ENCODE measurements around the gene ZBTB5. TPM values are rescaled to one million over a fixed set of nuclear protein-coding genes. Genes with fewer than 3 reads are reported as not detected.

Gene ZBTB5
- total and polyA plus RNA-seq, 2 donors (not counting 3 experiments of a cell fraction or from before 2014, with no cell fraction given) = 10.0 to 13.7 TPM

DNA sequence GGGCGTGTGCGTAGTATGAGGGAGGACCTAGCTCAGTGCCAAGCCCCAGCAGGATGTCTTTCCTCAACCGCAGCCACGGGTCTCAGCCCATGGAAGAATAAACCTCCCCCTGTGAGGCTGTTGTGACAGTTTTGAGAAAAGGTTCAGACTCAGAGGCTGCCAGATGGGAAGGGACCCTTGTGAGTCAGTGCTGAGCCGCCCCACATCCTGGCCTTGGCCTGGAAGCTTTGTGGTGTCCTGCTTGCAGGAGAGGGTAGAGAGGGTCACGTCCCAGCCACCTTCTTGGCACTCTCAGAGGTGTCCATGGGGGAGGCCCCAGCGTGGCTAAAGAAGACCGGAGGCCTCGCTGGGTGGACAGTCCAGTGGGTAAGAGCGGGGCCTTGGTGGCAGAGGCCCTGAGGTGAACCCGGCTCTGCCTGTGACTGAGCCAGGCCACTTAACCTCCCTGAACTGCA lies 39.9 kb downstream of the ZBTB5 start:
- POLR2A ChIA-PET = no interaction called here
- Histone ChIP-seq H3K4me1 (ENCODE audit: control insufficient read depth, extremely low read depth, insufficient read depth, low read length) (peaks cover 15% of the 10 kb centered on the region), H3K27me3 (ENCODE audit: control insufficient read depth in 2 of 2, insufficient read depth in 2 of 2, low read length in 2 of 2) (no peaks in the 10 kb centered on the region), H4K20me1 (replicated peaks; ENCODE audit: control insufficient read depth, extremely low read depth, insufficient read depth, low read length) (no peaks in the 10 kb centered on the region), H2AFZ (ENCODE audit: low read depth, low read length) (no peak overlapping the region), H3K27ac (ENCODE audit: insufficient read depth, low read depth, low read length) (no peak overlapping the region), H3K79me2 (ENCODE audit: control insufficient read depth, insufficient read depth, low read length) (peaks cover 25% of the 10 kb centered on the region), H3K9me3 (replicated peaks; ENCODE audit: control insufficient read depth, insufficient read depth, low read length) (no peaks in the 10 kb centered on the region), H3K36me3 (ENCODE audit: control insufficient read depth in 2 of 2, extremely low read depth in 1 of 2, insufficient read depth in 2 of 2, low read length in 2 of 2) (peaks cover 4 to 24% of the 10 kb centered on the region in 2 experiments), H3K9me1 (replicated peaks; ENCODE audit: control insufficient read depth, extremely low read depth, insufficient read depth, low read length) (no peaks in the 10 kb centered on the region), H3K4me3 (replicated peaks in 1 of 3; ENCODE audit: insufficient read depth in 1 of 3, low read depth in 1 of 3, low read length in 3 of 3) (no peak overlapping the region), H3K9ac (replicated peaks; ENCODE audit: extremely low read depth, insufficient read depth, low read length) (no peak overlapping the region), H3K4me2 (ENCODE audit: insufficient read depth, low read length) (no peak overlapping the region)
- dilution Hi-C loops (cut with MboI; ENCODE audit: extremely low pct_ligation_motif_present, low sequenced_read_pairs) (no loop called here), intact Hi-C loops (cut with micrococcal nuclease) (no loop called here)
- no peak for FAIRE-seq
- CTCF ChIA-PET = no interaction called here
- TF ChIP-seq JUN (IDR thresholded peaks at IDR 0.05; ENCODE audit: borderline replicate concordance, insufficient read depth, insufficient read length, low read depth) (no peak), EZH2 (IDR thresholded peaks at IDR 0.05; ENCODE audit: borderline replicate concordance, low read depth, low read length, severe bottlenecking) (no peak), FOS (IDR thresholded peaks at IDR 0.05; ENCODE audit: borderline replicate concordance, insufficient read depth, low read length) (no peak), POLR2A (IDR thresholded peaks at IDR 0.05; ENCODE audit: low read depth, low read length) (no peak), GATA2 (IDR thresholded peaks at IDR 0.05; ENCODE audit: insufficient read depth, insufficient read length, low read depth, low read length) (no peak), POLR2AphosphoS5 (IDR thresholded peaks at IDR 0.05; ENCODE audit: insufficient read depth, low read depth, low read length) (no peak), MYC (IDR thresholded peaks at IDR 0.05; ENCODE audit: low read depth, low read length) (no peak)
- TF ChIP-seq, protein P1, sequence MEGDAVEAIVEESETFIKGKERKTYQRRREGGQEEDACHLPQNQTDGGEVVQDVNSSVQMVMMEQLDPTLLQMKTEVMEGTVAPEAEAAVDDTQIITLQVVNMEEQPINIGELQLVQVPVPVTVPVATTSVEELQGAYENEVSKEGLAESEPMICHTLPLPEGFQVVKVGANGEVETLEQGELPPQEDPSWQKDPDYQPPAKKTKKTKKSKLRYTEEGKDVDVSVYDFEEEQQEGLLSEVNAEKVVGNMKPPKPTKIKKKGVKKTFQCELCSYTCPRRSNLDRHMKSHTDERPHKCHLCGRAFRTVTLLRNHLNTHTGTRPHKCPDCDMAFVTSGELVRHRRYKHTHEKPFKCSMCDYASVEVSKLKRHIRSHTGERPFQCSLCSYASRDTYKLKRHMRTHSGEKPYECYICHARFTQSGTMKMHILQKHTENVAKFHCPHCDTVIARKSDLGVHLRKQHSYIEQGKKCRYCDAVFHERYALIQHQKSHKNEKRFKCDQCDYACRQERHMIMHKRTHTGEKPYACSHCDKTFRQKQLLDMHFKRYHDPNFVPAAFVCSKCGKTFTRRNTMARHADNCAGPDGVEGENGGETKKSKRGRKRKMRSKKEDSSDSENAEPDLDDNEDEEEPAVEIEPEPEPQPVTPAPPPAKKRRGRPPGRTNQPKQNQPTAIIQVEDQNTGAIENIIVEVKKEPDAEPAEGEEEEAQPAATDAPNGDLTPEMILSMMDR (IDR thresholded peaks at IDR 0.05; ENCODE audit: extremely low read depth in 1 of 2, insufficient read depth in 1 of 2, low read depth in 1 of 2, low read length in 2 of 2) = no peak
- TF ChIP-seq, protein P2, sequence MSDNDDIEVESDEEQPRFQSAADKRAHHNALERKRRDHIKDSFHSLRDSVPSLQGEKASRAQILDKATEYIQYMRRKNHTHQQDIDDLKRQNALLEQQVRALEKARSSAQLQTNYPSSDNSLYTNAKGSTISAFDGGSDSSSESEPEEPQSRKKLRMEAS (IDR thresholded peaks at IDR 0.05; ENCODE audit: insufficient read depth, insufficient read length) = no peak
- no peak for DNase-seq (ENCODE audit: low read depth, low spot score)
- BruUV-seq (replicated peaks) = no TSS peak

Measured in endothelial cell of umbilical vein (primary cell).